GM12872 (cell line): Measurements from ENCODE around the gene MGME1.
A peak's percentile ranks its signal among the peaks of the same experiment; 100 is the strongest.

ENCODE experiments used
- TF ChIP-seq, protein P1 (sequence below): IDR thresholded peaks from 3 replicates; pipeline ENCODE4 v1.5.1; 2011; ENCODE audit warnings: low read depth, mild to moderate bottlenecking, low read length, moderate library complexity; ENCODE audit not compliant: insufficient read depth

The MGME1 gene

DNA sequence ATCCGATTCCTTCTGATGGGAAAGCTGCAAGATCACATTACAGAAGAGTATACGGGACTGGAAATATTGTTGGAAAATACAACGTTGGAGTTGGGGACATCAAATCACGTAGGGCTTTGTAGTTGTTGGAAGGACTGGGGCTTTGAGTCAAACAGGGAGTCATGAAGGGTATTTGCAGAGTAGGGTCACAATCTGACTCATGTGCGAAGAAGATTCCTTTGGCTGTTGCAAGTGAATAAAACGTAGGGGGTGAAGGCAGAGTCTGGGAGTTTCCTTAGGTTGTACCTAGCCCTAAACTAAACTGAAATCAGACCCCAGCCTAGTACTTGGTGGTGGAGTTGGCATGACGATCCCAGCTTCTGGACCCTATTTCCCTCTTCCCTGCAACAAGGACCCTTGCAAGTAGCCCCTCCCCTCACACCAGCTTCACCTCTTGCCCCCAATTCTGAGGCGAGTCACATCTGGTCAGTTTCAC lies 32.5 kb upstream of the MGME1 start:
- TF ChIP-seq, protein P1, sequence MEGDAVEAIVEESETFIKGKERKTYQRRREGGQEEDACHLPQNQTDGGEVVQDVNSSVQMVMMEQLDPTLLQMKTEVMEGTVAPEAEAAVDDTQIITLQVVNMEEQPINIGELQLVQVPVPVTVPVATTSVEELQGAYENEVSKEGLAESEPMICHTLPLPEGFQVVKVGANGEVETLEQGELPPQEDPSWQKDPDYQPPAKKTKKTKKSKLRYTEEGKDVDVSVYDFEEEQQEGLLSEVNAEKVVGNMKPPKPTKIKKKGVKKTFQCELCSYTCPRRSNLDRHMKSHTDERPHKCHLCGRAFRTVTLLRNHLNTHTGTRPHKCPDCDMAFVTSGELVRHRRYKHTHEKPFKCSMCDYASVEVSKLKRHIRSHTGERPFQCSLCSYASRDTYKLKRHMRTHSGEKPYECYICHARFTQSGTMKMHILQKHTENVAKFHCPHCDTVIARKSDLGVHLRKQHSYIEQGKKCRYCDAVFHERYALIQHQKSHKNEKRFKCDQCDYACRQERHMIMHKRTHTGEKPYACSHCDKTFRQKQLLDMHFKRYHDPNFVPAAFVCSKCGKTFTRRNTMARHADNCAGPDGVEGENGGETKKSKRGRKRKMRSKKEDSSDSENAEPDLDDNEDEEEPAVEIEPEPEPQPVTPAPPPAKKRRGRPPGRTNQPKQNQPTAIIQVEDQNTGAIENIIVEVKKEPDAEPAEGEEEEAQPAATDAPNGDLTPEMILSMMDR = no peak

DNA sequence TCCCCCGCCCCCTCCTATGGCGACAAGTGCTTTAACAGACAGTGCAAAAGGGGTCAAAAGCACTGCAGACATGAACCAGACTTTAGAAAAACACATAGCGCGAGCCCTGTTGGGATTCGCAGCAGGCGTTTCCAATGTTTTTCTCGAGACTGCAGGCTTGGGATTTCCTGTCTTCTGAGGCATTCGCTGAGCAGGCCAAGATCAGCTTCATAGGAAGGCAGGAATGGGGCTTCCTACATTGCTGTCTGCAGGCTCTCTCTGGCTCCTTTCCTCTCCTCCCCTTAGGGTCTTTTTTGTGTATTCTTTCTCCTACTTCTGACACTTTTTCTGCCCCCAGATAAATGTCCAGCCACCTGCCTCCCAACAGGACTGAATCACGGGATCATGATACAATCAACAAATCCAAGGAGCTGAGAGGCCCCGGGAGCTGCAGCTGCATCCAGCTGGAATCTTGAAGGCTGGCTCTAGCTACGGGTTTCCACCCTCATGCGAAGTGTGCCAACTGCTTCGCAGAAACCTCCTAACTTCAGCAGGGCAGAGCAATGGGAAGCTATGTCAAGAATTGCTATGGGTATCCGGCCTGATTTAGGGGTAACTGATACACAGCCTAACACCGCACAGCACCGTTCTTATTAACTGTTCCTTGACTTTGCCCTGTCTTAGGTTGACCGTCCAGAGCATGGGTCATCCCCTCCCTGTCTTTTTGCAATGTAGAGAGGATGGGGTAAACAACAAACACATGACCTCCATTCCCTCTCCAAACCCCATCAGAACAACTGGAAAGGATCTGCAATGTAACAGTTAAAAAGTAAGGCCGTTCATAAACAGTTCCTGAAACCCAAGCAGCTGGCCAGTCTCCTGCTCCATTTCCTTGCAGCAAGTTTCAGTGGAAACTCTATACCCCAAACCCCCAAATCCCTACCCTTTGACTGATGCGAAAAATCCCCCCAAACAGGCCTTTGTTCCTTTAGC lies 31.8 kb upstream of the MGME1 start:
- TF ChIP-seq, protein P1 = no peak

DNA sequence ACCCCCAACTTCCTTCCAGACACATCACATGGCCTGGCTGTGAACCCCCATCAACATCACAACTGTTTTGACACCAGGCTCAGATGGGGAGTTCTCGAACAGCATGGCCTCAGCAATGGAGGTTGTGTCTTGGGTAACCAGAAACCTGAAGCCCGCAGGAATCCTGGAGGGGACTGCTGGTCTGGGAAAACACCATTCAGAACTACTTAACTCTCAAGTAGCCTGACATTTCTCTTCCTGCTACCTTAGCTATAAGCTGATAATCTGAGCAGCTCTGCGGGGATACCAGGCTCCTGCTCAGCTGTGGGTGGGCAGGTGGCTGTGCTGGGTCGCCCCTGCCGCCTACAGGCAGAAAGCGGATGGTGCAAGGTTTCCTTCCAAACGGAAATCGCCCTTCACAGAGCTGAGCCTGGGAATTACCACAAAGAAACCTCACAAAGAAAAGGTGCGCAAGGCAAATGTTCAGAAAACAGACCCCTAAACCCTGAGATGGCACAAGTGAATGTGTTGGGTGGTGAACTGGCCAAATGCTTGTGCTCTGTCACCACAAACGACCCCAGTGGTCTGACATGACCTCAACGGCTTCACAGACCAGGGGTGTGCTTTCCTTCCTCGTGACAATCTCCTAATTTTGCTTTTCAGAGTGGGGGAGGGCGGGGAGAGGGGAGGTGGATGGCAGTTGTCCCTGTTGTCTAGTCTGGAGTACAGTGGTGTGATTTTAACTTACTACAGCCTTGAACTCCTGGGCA lies 29.8 kb upstream of the MGME1 start:
- TF ChIP-seq, protein P1 = peak; percentile 97

DNA sequence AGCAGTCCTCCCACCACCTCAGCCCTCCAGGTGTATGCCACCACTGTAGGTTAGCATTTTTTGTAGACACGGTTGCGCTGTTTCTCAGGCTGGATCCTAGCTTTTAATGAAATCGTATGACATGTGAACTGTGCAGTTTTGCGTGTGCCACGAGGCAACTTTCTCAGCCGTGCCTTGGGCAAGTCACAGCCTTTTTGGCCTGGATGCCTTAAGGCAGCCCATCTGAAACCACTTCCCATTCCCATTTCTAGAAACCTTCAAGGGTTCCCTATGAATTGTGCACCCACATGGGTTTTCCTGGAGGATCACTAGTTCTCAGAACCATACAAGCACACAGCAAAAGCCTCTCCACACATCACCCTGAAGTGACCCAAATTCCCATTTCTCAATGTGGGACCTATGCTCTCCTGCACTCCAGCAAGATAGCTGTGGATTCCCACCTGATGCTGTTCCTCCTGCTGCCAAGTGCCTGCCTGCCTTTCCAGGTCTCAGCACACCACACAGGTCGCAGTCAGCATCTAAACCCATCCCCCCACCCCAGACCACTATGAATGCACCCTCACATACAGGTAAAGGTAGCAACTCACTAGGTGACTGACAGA lies 29.1 kb upstream of the MGME1 start:
- TF ChIP-seq, protein P1 = no peak

DNA sequence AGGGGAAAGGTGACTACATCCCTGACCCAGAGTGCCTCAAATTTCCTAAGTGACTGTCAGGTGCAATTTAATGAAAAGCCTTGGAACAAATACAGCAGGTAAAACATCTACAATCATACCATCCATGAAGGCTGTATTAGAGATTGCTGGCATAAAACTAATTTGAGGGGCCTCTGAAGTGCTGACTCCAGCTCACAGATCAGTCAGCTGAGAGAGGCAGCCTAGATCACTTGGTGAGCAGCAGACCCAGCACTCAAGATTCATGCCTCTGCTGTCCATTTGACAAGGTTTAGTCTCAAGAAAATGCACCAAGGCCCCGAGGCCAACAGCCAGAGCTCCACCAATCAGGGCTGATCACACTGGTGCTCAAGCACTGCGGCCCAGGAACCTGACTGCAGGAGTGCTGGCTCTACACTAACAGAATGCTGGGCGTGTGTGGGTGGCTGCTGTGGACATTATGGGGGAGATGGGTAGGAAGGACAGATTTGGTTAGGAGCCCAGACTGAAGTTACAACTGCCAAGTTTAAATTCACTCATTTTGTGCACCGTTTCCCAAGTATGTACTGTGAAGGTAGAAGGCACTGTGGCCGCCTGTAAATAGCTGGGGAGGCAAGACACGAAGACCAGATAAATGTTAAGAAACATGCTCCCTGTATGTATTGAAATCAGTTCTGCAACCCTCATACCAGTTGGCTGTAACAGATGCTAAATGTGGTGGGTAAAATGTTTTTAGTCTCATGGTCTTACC lies 28.4 kb upstream of the MGME1 start:
- TF ChIP-seq, protein P1 = no peak

DNA sequence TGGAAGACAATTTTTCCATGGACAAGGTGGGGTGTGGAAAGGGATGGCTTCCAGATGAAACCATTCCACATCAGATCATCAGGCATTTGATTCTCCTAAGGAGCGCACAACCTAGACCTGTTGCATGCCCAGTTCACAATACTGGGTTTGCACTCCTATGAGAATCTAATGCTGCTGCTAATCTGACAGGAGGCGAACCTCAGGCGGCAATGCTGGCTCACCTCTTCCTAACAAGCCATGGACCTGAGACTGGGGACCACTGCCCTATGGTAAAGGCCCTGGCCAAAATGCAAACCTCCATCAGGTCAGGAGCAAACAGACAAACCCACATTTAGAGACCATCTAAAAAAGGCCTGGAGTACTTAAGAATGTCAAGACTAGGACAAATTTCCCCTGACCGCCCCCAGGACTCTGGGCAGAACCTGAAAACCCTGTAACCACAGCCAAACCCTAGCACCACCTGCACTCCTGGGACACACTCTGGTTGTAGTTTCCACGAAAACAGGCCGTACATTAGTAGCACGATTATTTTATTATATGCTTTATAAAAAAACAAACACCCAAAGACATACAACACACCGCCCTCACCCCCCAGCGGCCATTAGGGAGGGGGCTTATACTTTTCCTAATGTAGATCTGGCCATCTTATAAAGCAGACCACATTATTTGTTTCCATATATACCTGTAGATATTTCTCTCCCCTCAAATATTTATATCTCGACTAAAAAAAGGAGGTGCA lies 27.6 kb upstream of the MGME1 start:
- TF ChIP-seq, protein P1 = no peak
